ENCODE data around the gene ACAN. TPM values are rescaled to one million over a fixed set of nuclear protein-coding genes. Genes with fewer than 3 reads are reported as not detected.

ACAN gene
- total RNA-seq, 1 experiment from 2014 or later, result 1.4 TPM

DNA sequence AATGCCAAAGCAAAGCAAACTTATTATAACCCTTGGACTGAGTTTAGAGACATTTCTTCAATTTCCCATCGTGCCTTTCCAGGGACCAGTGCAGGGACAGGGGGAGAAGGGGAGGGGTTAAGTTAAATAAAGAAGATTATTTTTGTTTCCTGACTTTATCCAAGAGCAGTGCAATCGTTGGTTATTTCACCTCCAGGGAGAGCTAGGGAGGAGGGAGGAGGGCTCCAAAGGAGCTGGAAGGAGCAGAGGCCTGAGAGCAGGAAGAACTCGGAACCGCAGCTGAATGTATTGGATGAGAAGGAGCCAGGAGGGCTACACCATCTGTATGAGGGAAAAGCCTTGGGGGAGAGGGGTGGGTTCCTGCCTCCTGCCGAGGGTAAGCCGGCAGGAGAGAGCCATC is 71.4 kb downstream of the ACAN start:
- TF ChIP-seq, protein P1, sequence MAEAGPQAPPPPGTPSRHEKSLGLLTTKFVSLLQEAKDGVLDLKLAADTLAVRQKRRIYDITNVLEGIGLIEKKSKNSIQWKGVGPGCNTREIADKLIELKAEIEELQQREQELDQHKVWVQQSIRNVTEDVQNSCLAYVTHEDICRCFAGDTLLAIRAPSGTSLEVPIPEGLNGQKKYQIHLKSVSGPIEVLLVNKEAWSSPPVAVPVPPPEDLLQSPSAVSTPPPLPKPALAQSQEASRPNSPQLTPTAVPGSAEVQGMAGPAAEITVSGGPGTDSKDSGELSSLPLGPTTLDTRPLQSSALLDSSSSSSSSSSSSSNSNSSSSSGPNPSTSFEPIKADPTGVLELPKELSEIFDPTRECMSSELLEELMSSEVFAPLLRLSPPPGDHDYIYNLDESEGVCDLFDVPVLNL (CRISPR knock-in tag; IDR thresholded peaks at IDR 0.05; ENCODE audit: borderline replicate concordance, low read depth), result no peak
- no peak for TF ChIP-seq ETV6 (CRISPR knock-in tag; IDR thresholded peaks at IDR 0.05)
- TF ChIP-seq, protein P2, sequence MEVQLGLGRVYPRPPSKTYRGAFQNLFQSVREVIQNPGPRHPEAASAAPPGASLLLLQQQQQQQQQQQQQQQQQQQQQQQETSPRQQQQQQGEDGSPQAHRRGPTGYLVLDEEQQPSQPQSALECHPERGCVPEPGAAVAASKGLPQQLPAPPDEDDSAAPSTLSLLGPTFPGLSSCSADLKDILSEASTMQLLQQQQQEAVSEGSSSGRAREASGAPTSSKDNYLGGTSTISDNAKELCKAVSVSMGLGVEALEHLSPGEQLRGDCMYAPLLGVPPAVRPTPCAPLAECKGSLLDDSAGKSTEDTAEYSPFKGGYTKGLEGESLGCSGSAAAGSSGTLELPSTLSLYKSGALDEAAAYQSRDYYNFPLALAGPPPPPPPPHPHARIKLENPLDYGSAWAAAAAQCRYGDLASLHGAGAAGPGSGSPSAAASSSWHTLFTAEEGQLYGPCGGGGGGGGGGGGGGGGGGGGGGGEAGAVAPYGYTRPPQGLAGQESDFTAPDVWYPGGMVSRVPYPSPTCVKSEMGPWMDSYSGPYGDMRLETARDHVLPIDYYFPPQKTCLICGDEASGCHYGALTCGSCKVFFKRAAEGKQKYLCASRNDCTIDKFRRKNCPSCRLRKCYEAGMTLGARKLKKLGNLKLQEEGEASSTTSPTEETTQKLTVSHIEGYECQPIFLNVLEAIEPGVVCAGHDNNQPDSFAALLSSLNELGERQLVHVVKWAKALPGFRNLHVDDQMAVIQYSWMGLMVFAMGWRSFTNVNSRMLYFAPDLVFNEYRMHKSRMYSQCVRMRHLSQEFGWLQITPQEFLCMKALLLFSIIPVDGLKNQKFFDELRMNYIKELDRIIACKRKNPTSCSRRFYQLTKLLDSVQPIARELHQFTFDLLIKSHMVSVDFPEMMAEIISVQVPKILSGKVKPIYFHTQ (CRISPR knock-in tag; IDR thresholded peaks at IDR 0.05), result no peak
- no peak for TF ChIP-seq NR2C2 (CRISPR knock-in tag; IDR thresholded peaks at IDR 0.05)
- no peak for TF ChIP-seq ELF4 (CRISPR knock-in tag; IDR thresholded peaks at IDR 0.05; ENCODE audit: low read depth)
- no peak for TF ChIP-seq ZNF396 (CRISPR knock-in tag; IDR thresholded peaks at IDR 0.05; ENCODE audit: borderline replicate concordance)
- no peak for TF ChIP-seq NR3C1 (CRISPR knock-in tag; conservative IDR thresholded peaks at IDR 0.05; ENCODE audit: low read depth)
- TF ChIP-seq, protein P3, sequence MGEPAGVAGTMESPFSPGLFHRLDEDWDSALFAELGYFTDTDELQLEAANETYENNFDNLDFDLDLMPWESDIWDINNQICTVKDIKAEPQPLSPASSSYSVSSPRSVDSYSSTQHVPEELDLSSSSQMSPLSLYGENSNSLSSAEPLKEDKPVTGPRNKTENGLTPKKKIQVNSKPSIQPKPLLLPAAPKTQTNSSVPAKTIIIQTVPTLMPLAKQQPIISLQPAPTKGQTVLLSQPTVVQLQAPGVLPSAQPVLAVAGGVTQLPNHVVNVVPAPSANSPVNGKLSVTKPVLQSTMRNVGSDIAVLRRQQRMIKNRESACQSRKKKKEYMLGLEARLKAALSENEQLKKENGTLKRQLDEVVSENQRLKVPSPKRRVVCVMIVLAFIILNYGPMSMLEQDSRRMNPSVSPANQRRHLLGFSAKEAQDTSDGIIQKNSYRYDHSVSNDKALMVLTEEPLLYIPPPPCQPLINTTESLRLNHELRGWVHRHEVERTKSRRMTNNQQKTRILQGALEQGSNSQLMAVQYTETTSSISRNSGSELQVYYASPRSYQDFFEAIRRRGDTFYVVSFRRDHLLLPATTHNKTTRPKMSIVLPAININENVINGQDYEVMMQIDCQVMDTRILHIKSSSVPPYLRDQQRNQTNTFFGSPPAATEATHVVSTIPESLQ (CRISPR knock-in tag; IDR thresholded peaks at IDR 0.05), result no peak
- TF ChIP-seq CREM (CRISPR knock-in tag; IDR thresholded peaks at IDR 0.05), result no peak
- TF ChIP-seq ZNF219 (CRISPR knock-in tag; IDR thresholded peaks at IDR 0.05; ENCODE audit: borderline replicate concordance), result no peak
- Mint-ChIP-seq H3K9me3 (peaks cover 6% of the 10 kb centered on the region; the same call in 1 of the 2 replicates), H3K27ac (no peak overlapping the region), H3K36me3 (peaks cover 4% of the 10 kb centered on the region), H3K4me3 (no peak overlapping the region), H3K4me1 (peaks cover 7% of the 10 kb centered on the region), H3K27me3 (ENCODE audit: low read depth) (peaks cover 4% of the 10 kb centered on the region; the same call in 1 of the 2 replicates)
- ATAC-seq (no peak), DNase-seq (ENCODE audit: low spot score) (no peak)
- ChIA-PET POLR2A (interaction anchor here (1.0 kb wide), 1 partner anchor 9 kb away, joined by 3 read pairs; no protein-coding TSS in a partner anchor), CTCF (interaction anchor here (1.0 kb wide), 2 partner anchors 213 to 217 kb away, joined by 3 read pairs; partner anchors contain the start of gene ABHD2)

DNA sequence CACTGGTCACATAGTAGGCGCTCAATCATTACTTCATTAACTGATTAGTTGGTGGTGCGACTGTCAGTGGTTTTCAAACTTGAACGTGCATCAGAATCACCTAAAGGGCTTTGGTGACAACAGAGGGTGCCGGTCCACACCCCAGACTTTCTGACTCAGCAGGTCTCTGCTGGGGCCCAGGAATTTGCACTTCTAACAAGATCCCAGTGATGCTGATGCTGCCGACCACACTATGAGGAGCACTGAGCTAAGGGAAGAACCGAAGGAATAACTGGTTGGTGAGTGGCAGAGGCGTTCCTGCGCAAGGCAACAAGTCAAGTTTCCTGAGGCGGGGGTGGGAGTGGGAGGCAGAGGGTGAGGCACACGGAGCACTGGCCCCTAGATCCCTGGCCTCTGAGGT is 73.3 kb downstream of the ACAN start:
- POLR2A ChIA-PET, result no interaction called here
- TF ChIP-seq, protein P4, sequence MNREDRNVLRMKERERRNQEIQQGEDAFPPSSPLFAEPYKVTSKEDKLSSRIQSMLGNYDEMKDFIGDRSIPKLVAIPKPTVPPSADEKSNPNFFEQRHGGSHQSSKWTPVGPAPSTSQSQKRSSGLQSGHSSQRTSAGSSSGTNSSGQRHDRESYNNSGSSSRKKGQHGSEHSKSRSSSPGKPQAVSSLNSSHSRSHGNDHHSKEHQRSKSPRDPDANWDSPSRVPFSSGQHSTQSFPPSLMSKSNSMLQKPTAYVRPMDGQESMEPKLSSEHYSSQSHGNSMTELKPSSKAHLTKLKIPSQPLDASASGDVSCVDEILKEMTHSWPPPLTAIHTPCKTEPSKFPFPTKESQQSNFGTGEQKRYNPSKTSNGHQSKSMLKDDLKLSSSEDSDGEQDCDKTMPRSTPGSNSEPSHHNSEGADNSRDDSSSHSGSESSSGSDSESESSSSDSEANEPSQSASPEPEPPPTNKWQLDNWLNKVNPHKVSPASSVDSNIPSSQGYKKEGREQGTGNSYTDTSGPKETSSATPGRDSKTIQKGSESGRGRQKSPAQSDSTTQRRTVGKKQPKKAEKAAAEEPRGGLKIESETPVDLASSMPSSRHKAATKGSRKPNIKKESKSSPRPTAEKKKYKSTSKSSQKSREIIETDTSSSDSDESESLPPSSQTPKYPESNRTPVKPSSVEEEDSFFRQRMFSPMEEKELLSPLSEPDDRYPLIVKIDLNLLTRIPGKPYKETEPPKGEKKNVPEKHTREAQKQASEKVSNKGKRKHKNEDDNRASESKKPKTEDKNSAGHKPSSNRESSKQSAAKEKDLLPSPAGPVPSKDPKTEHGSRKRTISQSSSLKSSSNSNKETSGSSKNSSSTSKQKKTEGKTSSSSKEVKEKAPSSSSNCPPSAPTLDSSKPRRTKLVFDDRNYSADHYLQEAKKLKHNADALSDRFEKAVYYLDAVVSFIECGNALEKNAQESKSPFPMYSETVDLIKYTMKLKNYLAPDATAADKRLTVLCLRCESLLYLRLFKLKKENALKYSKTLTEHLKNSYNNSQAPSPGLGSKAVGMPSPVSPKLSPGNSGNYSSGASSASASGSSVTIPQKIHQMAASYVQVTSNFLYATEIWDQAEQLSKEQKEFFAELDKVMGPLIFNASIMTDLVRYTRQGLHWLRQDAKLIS (CRISPR knock-in tag; IDR thresholded peaks at IDR 0.05; ENCODE audit: borderline replicate concordance), result no peak
- TF ChIP-seq ZNF219 (CRISPR knock-in tag; IDR thresholded peaks at IDR 0.05; ENCODE audit: borderline replicate concordance) (no peak), TEAD1 (CRISPR knock-in tag; IDR thresholded peaks at IDR 0.05) (no peak), FOXJ3 (CRISPR knock-in tag; IDR thresholded peaks at IDR 0.05; ENCODE audit: borderline replicate concordance) (no peak), SOX15 (CRISPR knock-in tag; IDR thresholded peaks at IDR 0.05) (no peak), NFYB (CRISPR knock-in tag; conservative IDR thresholded peaks at IDR 0.05; ENCODE audit: low read depth) (no peak)
- TF ChIP-seq, protein P5, sequence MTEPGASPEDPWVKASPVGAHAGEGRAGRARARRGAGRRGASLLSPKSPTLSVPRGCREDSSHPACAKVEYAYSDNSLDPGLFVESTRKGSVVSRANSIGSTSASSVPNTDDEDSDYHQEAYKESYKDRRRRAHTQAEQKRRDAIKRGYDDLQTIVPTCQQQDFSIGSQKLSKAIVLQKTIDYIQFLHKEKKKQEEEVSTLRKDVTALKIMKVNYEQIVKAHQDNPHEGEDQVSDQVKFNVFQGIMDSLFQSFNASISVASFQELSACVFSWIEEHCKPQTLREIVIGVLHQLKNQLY (CRISPR knock-in tag; IDR thresholded peaks at IDR 0.05), result no peak
- TF ChIP-seq, protein P6, sequence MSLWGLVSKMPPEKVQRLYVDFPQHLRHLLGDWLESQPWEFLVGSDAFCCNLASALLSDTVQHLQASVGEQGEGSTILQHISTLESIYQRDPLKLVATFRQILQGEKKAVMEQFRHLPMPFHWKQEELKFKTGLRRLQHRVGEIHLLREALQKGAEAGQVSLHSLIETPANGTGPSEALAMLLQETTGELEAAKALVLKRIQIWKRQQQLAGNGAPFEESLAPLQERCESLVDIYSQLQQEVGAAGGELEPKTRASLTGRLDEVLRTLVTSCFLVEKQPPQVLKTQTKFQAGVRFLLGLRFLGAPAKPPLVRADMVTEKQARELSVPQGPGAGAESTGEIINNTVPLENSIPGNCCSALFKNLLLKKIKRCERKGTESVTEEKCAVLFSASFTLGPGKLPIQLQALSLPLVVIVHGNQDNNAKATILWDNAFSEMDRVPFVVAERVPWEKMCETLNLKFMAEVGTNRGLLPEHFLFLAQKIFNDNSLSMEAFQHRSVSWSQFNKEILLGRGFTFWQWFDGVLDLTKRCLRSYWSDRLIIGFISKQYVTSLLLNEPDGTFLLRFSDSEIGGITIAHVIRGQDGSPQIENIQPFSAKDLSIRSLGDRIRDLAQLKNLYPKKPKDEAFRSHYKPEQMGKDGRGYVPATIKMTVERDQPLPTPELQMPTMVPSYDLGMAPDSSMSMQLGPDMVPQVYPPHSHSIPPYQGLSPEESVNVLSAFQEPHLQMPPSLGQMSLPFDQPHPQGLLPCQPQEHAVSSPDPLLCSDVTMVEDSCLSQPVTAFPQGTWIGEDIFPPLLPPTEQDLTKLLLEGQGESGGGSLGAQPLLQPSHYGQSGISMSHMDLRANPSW (CRISPR knock-in tag; conservative IDR thresholded peaks at IDR 0.05; ENCODE audit: low read depth), result no peak
- TF ChIP-seq, protein P7, sequence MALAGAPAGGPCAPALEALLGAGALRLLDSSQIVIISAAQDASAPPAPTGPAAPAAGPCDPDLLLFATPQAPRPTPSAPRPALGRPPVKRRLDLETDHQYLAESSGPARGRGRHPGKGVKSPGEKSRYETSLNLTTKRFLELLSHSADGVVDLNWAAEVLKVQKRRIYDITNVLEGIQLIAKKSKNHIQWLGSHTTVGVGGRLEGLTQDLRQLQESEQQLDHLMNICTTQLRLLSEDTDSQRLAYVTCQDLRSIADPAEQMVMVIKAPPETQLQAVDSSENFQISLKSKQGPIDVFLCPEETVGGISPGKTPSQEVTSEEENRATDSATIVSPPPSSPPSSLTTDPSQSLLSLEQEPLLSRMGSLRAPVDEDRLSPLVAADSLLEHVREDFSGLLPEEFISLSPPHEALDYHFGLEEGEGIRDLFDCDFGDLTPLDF (CRISPR knock-in tag; IDR thresholded peaks at IDR 0.05), result no peak
- TF ChIP-seq, protein P8, sequence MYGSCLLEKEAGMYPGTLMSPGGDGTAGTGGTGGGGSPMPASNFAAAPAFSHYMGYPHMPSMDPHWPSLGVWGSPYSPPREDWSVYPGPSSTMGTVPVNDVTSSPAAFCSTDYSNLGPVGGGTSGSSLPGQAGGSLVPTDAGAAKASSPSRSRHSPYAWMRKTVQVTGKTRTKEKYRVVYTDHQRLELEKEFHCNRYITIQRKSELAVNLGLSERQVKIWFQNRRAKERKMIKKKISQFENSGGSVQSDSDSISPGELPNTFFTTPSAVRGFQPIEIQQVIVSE (CRISPR knock-in tag; IDR thresholded peaks at IDR 0.05; ENCODE audit: borderline replicate concordance), result no peak
- Mint-ChIP-seq H3K4me1 (peaks cover 7% of the 10 kb centered on the region), H3K9me3 (no peaks in the 10 kb centered on the region), H3K27me3 (ENCODE audit: low read depth) (no peaks in the 10 kb centered on the region), H3K27ac (no peak overlapping the region), H3K4me3 (no peak overlapping the region), H3K36me3 (peaks cover 15% of the 10 kb centered on the region)
- ATAC-seq (no peak), DNase-seq (ENCODE audit: low spot score) (no peak)
- CTCF ChIA-PET, result interaction anchor here (0.7 to 1.8 kb wide), 3 partner anchors 273 to 371 kb away, joined by 3 read pairs; no protein-coding TSS in a partner anchor

Measured in WTC11 (cell line).